NCI-H446 treated with DMSO at 0.1 percent for 48 hours (cell line): Measurements from ENCODE around the gene PPP1R18.
A peak's percentile ranks its signal among the peaks of the same experiment; 100 is the strongest.

Experiments used
- DNase-seq: peaks from one replicate; lab custom pipeline; 2025; lab: John Stamatoyannopoulos, UW

The PPP1R18 gene

GRCh38 chr6:30689022-30689865, 2.8 kb upstream of the PPP1R18 start:
- no peak for DNase-seq

GRCh38 chr6:30688569-30688968, 2.1 kb upstream of the PPP1R18 start:
- no peak for DNase-seq

- no peak for DNase-seq
Observed at GRCh38 chr6:30687659-30688431, 1.4 kb upstream of the PPP1R18 start.

- DNase-seq: peak; percentile 56
Observed at GRCh38 chr6:30686908-30687658, 638 bp upstream of the PPP1R18 start.

- DNase-seq: no peak
Observed at GRCh38 chr6:30685157-30686008, 1.1 kb downstream of the PPP1R18 start.

- DNase-seq: no peak
Observed at GRCh38 chr6:30684386-30685156, 1.9 kb downstream of the PPP1R18 start.

GRCh38 chr6:30683980-30684338, 2.5 kb downstream of the PPP1R18 start:
- DNase-seq: no peak

GRCh38 chr6:30683183-30683979, 3.1 kb downstream of the PPP1R18 start:
- DNase-seq: no peak

- no peak for DNase-seq
Observed at GRCh38 chr6:30682143-30683117, 4.0 kb downstream of the PPP1R18 start.

- DNase-seq: no peak
Observed at GRCh38 chr6:30681766-30682142, 4.7 kb downstream of the PPP1R18 start.

- no peak for DNase-seq
Observed at GRCh38 chr6:30679765-30680535, 6.5 kb downstream of the PPP1R18 start.

GRCh38 chr6:30678964-30679726, 7.3 kb downstream of the PPP1R18 start:
- DNase-seq: no peak

- no peak for DNase-seq
Observed at GRCh38 chr6:30676660-30677285, 9.7 kb downstream of the PPP1R18 start.

GRCh38 chr6:30672445-30673253, 13.8 kb downstream of the PPP1R18 start, which contains the start of gene DHX16:
DHX16 (minus strand) TSS chr6:30673006; CDS start chr6:30672841, 165 bp downstream.
- DNase-seq: peak; percentile 91

GRCh38 chr6:30670760-30671527, 15.5 kb downstream of the PPP1R18 start:
- no peak for DNase-seq
